ENCODE data around the gene DCAF5. TPM values are rescaled to one million over a fixed set of nuclear protein-coding genes. Genes with fewer than 3 reads are reported as not detected.
A peak's percentile ranks its signal among the peaks of the same experiment; 100 is the strongest.

The DCAF5 gene
- total RNA-seq, 2 donors from 2014 or later, result 25.3 to 67.4 TPM

- Histone ChIP-seq H3K4me1 (replicated peaks) (no peaks in the 10 kb centered on the region), H3K36me3 (no peaks in the 10 kb centered on the region), H3K27me3 (replicated peaks; ENCODE audit: insufficient read depth) (no peaks in the 10 kb centered on the region), H3K27ac (no peak overlapping the region), H3K9me3 (no peaks in the 10 kb centered on the region), H3K4me3 (no peak overlapping the region)
- intact Hi-C loops (cut with DNase I), result no loop called here
- DNase-seq (ENCODE audit: low spot score), result no peak
- TF ChIP-seq POLR2A (IDR thresholded peaks at IDR 0.05), result no peak
- TF ChIP-seq POLR2AphosphoS5 (IDR thresholded peaks at IDR 0.05), result no peak
- TF ChIP-seq, protein P1, sequence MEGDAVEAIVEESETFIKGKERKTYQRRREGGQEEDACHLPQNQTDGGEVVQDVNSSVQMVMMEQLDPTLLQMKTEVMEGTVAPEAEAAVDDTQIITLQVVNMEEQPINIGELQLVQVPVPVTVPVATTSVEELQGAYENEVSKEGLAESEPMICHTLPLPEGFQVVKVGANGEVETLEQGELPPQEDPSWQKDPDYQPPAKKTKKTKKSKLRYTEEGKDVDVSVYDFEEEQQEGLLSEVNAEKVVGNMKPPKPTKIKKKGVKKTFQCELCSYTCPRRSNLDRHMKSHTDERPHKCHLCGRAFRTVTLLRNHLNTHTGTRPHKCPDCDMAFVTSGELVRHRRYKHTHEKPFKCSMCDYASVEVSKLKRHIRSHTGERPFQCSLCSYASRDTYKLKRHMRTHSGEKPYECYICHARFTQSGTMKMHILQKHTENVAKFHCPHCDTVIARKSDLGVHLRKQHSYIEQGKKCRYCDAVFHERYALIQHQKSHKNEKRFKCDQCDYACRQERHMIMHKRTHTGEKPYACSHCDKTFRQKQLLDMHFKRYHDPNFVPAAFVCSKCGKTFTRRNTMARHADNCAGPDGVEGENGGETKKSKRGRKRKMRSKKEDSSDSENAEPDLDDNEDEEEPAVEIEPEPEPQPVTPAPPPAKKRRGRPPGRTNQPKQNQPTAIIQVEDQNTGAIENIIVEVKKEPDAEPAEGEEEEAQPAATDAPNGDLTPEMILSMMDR (IDR thresholded peaks at IDR 0.05), result no peak
- 74% methylated on average over 6 of the region's 6 CpGs for WGBS
These were observed 35.7 kb downstream of the DCAF5 start for GRCh38 chr14:69117020-69117767.

- no peaks in the 10 kb centered on the region for H3K4me1 ChIP-seq (replicated peaks)
- no peak for DNase-seq (ENCODE audit: low spot score)
- H3K9me3 ChIP-seq, result no peaks in the 10 kb centered on the region
- no peak overlapping the region for H3K4me3 ChIP-seq
- no peaks in the 10 kb centered on the region for H3K36me3 ChIP-seq
- TF ChIP-seq POLR2AphosphoS5 (IDR thresholded peaks at IDR 0.05) (no peak), POLR2A (IDR thresholded peaks at IDR 0.05) (no peak)
- TF ChIP-seq, protein P1 (IDR thresholded peaks at IDR 0.05), result no peak
- no peaks in the 10 kb centered on the region for H3K27me3 ChIP-seq (replicated peaks; ENCODE audit: insufficient read depth)
- intact Hi-C loops (cut with DNase I), result no loop called here
- 82% methylated on average over 3 of the region's 3 CpGs for WGBS
- no peak overlapping the region for H3K27ac ChIP-seq
These were observed 37.3 kb downstream of the DCAF5 start for GRCh38 chr14:69115407-69116185.

- H3K36me3 ChIP-seq, result no peaks in the 10 kb centered on the region
- no peak for TF ChIP-seq POLR2A (IDR thresholded peaks at IDR 0.05)
- 65% methylated on average over 2 of the region's 2 CpGs for WGBS
- DNase-seq (ENCODE audit: low spot score), result no peak
- H3K4me3 ChIP-seq, result no peak overlapping the region
- no peaks in the 10 kb centered on the region for H3K9me3 ChIP-seq
- no peak overlapping the region for H3K27ac ChIP-seq
- H3K27me3 ChIP-seq (replicated peaks; ENCODE audit: insufficient read depth), result no peaks in the 10 kb centered on the region
- no peaks in the 10 kb centered on the region for H3K4me1 ChIP-seq (replicated peaks)
- intact Hi-C loops (cut with DNase I), result no loop called here
These were observed 38.2 kb downstream of the DCAF5 start for GRCh38 chr14:69114763-69115162.

DNA sequence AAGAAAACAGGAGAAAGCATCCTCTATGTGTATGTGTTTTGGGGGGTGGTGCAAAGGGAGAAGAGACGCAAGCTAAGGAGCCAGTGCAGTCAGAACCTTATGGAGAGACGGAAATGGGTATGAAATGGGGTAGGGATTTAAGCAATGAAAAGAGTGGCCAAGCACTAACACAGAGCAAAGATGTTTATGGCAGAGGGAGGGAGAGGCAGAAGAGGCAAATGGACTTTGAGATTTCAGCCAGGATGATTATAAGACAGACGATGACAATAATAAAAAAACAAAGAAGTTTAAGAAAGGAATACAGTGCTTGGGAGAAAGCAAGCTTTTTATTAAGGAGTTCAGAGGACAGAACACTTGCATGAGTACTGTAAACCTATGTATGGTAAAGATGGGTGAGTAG, 44.6 kb downstream of the DCAF5 start:
- H3K27ac ChIP-seq, result no peak overlapping the region
- H3K27me3 ChIP-seq (replicated peaks; ENCODE audit: insufficient read depth), result no peaks in the 10 kb centered on the region
- WGBS, result 80% methylated on average over 3 of the region's 3 CpGs
- no peaks in the 10 kb centered on the region for H3K4me1 ChIP-seq (replicated peaks)
- no peaks in the 10 kb centered on the region for H3K36me3 ChIP-seq
- TF ChIP-seq, protein P1 (IDR thresholded peaks at IDR 0.05), result no peak
- TF ChIP-seq POLR2A (IDR thresholded peaks at IDR 0.05), result no peak
- no peak for TF ChIP-seq POLR2AphosphoS5 (IDR thresholded peaks at IDR 0.05)
- intact Hi-C loops (cut with DNase I), result no loop called here
- DNase-seq (ENCODE audit: low spot score), result no peak
- no peaks in the 10 kb centered on the region for H3K9me3 ChIP-seq
- no peak overlapping the region for H3K4me3 ChIP-seq

GRCh38 chr14:69107407-69108003, 45.4 kb downstream of the DCAF5 start:
- H3K4me1 ChIP-seq (replicated peaks), result no peaks in the 10 kb centered on the region
- no peaks in the 10 kb centered on the region for H3K9me3 ChIP-seq
- H3K27me3 ChIP-seq (replicated peaks; ENCODE audit: insufficient read depth), result no peaks in the 10 kb centered on the region
- intact Hi-C loops (cut with DNase I), result loop anchor here (2.0 kb wide), 1 partner anchor 245 kb away; no protein-coding TSS in a partner anchor
- no peaks in the 10 kb centered on the region for H3K36me3 ChIP-seq
- WGBS, result 18% methylated on average over 3 of the region's 3 CpGs
- H3K27ac ChIP-seq, result no peak overlapping the region
- TF ChIP-seq POLR2AphosphoS5 (IDR thresholded peaks at IDR 0.05), result peak; percentile 49
- no peak for TF ChIP-seq POLR2A (IDR thresholded peaks at IDR 0.05)
- TF ChIP-seq, protein P1 (IDR thresholded peaks at IDR 0.05), result peak in 3 of 4 experiments; percentile 62 to 81 (median 81)
- peak; percentile 54 for DNase-seq (ENCODE audit: low spot score)
- H3K4me3 ChIP-seq, result no peak overlapping the region
